NCI-H1694 treated with DMSO at 0.1 percent for 48 hours (cell line): ENCODE measurements around the gene RTKN2.

ENCODE experiments used
- DNase-seq: peaks from one replicate; lab custom pipeline; 2025; lab: John Stamatoyannopoulos, UW

RTKN2 gene

DNA sequence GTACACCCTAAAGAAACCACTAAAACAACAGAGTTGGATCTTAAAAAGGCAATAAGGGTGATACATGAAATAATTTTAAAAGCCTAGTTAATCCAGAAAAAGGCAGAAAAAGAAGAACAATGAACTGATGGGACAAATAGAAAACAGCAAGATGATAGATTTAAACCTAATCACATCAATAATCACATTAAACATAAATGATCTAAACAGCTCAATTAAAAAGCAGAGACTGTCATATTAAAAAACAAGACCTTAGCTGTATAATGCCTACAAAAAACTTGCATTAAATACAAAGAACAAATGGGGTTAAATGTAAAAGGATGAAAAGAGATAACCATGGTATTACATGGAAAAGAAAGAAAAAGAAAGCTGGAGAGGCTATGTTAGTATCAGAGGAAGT, 96.2 kb downstream of the RTKN2 start:
- no peak for DNase-seq

GRCh38 chr10:62171791-62172190, 96.9 kb downstream of the RTKN2 start:
- no peak for DNase-seq

GRCh38 chr10:62170732-62171131, 97.9 kb downstream of the RTKN2 start:
- DNase-seq = no peak

GRCh38 chr10:62166331-62167131, 102.1 kb downstream of the RTKN2 start:
- no peak for DNase-seq

DNA sequence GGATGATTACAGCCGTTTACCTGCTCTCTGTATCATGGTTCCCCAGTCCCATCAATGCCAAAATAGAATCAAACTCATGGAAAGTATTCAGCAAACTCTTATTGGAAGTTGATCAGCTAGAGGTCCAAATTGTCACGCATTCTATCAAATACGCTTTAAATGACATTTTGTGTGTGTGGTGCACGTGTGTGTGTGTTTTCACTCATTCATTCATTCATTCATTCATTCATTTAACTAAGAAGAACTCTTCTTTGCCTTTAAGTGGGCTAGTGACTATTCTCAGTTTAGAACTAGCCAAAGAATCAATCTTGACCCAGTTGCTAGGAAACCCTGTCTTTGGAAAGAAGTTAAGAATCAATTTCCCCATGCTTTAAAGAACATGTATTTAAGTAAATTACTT, 102.8 kb downstream of the RTKN2 start:
- no peak for DNase-seq

GRCh38 chr10:62163024-62163423, 105.6 kb downstream of the RTKN2 start:
- DNase-seq = no peak

DNA sequence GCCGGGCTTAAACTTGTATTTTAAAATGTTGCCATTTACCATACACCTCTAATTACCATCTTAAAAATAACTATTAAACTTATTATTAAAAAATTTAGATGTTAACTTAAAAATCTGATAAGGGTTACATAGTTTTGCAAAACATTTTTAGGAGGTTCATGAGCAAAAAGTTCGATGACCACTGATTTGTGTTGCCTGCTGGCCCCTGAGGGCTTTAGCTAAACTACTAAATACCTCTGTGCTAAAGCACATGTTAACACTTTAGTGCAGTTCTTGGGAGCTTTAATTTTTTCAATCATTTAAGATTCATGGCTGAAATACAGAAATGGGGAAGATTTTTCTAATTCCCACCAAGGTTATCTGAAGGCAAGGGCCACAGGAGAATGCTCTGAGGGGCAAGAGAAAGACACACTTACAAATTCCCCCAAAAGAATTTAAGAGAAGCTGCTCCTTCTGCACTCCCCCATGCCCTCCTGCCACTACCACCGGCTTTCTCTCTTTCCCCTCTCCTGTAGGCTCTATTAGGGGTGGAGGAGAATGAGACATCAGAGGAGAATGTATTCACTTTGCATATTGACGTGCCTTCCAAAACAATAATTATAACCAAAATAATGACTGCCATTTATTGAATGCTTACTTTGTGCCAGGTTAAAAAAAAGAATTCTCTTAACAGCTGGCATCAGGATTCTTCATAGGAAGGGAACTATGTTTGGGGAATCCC, 106.2 kb downstream of the RTKN2 start:
- no peak for DNase-seq

DNA sequence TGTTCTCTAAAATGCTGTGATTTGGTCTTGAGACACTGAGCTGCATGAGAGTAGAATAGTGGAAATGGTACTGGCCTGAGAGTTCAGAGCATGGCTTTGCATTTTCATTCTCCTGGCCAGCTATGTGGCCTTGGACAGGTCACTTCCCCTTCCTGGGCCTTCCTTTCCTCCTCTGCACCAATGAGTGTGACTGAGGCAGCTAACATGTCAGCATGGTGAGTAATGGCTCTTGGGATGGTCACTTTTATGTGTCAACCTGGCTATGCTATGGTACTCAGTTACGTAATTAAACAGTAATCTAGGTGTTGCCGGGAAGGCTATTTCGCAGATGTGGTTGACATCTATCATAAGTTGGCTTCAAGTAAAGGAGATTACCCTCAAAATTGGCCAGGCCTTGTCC, 109.3 kb downstream of the RTKN2 start:
- DNase-seq = no peak

DNA sequence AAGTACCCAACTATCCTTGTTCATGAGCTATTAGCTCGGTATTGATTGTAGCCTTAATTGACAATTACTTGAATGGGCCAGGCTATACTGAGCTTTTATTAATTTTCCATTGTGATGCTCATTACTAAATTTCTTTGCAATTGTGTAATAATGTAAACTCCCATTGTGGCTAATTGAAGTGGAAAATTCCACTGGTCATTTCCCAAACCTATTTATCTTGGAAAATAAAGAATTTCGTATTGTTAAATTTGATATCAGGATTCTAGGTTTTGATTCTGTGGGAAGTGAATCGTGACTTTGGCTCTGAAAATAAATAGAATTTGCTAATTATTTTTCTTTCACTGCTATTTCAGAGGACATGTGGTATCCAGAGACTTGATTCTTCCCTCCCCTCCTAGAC, 111.0 kb downstream of the RTKN2 start:
- no peak for DNase-seq

- no peak for DNase-seq
These were observed 113.5 kb downstream of the RTKN2 start for GRCh38 chr10:62155054-62155680.

DNA sequence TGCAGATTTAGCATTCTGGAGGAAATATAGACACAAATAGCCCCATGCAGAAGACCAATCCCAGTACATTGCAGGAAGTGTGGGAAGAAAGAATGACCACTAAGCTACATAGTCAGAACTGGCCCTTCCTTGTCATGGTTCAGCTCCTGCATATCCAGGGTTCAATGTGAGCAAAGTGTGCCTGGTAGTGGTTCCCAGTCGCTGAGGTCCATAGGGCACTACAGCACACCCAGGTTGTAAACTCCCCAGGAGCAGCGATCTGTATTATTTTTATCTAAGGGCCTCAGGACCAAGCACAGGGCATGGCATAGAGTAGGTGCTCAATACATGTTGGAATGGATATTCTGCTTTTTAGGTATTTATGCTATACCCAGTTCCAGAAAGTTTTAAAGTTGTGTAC, 114.4 kb downstream of the RTKN2 start:
- DNase-seq = no peak

DNA sequence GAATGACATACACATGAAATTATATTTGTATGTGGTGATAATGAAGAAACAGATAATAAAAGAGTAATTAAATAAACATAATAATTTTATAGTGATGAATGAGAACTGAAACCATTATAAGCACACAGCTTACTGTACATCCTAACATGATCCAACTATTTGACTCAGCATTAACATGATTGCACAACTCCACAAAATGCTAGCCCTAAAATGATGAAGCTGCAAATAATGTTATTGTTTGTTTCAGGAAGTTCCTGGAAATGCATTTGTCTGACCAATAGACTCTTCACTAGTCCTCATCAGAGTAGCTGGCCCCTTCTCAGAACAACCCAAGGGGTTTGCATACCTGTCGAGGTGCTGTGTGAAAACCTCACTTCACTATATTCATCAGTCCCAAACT, 115.5 kb downstream of the RTKN2 start:
- no peak for DNase-seq

DNA sequence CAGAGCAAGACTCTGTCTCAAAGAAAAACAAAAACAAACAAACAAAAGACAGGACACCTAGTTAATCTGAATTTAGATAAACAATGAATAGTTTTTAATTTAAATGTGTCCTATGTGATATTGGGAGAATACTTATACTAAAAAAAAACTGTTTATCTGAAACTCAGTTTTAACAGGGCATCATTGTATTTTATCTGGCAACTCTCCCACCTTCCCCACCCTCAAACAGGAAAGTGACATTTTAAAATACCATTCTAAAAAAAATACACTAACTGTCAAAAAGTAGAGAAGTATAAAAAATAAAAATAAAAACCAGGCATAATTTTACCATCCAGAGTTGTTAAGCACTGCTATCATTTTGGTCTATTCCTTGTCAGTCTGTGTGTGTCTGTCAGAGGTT, 119.0 kb downstream of the RTKN2 start:
- DNase-seq = no peak

- no peak for DNase-seq
These were observed 120.5 kb downstream of the RTKN2 start for GRCh38 chr10:62148155-62148554.

DNA sequence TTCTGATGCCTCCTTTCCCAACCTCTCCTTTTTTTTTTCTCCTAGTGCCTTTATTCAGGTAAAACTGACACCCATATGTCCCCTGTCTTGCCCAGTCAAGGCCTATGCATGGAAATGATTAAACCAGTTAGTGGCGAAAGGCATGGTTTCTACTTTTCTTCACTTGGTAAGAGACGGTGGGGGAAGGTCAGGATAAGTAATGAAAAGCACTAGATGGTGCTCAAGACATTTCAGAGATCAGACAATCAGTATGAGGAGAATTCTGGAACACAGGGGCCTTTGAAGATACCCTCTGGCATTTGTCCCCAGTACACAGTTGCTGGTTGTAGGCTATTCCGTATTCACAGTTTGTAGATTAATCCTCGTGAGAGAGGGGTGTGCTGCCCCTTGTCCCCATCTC, 121.2 kb downstream of the RTKN2 start:
- DNase-seq = no peak

- DNase-seq = no peak
These were observed 131.7 kb downstream of the RTKN2 start for GRCh38 chr10:62136931-62137330.

DNA sequence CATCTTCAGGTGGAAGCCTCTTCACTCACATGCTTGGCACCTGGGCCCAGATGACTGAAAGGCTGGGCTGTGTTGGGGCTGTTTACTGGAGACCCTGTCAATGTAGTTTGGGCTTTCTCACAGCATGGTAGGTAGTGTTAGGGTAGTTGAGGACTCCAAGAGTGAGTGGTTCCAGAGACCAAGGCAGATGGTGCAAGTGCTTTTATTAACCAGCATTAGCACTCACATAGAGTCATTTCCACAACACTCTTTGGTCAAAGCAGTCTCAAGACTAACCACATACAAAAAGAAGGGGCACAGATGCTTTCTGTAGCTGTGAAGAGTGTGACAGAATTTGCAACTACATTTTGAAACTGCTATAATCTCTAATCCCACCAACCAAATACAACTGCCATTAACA, 135.0 kb downstream of the RTKN2 start:
- no peak for DNase-seq
